AG04449 (cell line): ENCODE results near the gene ROCK2.
"Not testable (repeated sequence)": the region's sequence is repeated elsewhere in the genome, so short reads cannot be mapped to it uniquely, and the experiment has no call there.

Source experiments
- CTCF ChIA-PET: fragments of 350-600 bp; formaldehyde crosslinking; extraction: SDS; loops from one replicate; lab custom pipeline; 2021; ENCODE audit warnings: antibody characterized with exemption; lab: Yijun Ruan, JAX
- POLR2A ChIA-PET: fragments of 400-600, 350-600 bp; formaldehyde crosslinking; extraction: SDS; loops from one replicate; lab custom pipeline; 2020; ENCODE audit warnings: antibody characterized with exemption, inconsistent platforms; lab: Yijun Ruan, JAX
- DNase-seq: peaks from one replicate; pipeline ENCODE4 v3.0.0-alpha.2; 2010; ENCODE audit warnings: low read depth, low spot score
- H3K4me3 ChIP-seq: 2 replicates; pipeline ENCODE4 v1.5.1; 2011; ENCODE audit warnings: low read depth, mild to moderate bottlenecking, control low read depth, low read length
- TF ChIP-seq, protein P1 (sequence below): IDR thresholded peaks from one replicate; pipeline ENCODE4 v1.5.1; 2011; ENCODE audit warnings: mild to moderate bottlenecking, moderate library complexity, low read length, control low read depth, inconsistent platforms; ENCODE audit not compliant: insufficient read depth; ENCODE audit errors: missing control alignments

ROCK2 gene

DNA sequence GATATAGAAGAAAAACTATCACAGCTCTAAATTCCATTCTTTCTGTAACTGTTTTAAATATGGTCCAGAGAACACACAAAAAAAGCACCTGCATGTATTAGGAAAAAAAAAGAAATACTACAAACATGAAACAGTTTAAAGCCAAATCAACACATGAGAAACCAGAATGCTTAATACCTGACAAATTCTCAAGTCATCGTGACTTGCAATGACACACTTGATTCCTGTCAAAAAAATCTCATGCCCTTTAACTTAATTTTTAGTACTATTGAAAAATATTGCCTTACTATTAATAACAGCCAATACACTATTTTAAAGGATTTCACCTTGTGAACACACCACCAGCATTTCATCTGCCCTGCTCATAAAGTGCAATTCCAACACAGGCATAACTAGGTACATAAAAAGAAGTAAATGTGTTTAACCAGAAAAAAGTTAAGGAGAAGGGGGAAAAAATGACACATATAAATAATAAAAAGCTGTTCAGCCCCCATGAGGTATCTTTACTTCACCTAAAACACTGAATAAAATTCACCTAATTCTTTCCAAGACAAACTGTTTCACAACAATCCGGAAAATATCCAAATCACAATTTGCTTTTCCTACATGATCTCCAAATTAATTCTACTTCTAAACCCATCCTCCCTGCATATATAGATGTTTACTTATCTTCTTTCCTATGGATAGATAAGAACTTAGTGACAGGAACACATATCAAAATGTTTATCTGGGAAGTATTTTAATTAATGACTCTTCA lies 10.8 kb downstream of the ROCK2 start:
- no peak for DNase-seq
- TF ChIP-seq, protein P1, sequence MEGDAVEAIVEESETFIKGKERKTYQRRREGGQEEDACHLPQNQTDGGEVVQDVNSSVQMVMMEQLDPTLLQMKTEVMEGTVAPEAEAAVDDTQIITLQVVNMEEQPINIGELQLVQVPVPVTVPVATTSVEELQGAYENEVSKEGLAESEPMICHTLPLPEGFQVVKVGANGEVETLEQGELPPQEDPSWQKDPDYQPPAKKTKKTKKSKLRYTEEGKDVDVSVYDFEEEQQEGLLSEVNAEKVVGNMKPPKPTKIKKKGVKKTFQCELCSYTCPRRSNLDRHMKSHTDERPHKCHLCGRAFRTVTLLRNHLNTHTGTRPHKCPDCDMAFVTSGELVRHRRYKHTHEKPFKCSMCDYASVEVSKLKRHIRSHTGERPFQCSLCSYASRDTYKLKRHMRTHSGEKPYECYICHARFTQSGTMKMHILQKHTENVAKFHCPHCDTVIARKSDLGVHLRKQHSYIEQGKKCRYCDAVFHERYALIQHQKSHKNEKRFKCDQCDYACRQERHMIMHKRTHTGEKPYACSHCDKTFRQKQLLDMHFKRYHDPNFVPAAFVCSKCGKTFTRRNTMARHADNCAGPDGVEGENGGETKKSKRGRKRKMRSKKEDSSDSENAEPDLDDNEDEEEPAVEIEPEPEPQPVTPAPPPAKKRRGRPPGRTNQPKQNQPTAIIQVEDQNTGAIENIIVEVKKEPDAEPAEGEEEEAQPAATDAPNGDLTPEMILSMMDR, result no peak
- POLR2A ChIA-PET, result no interaction called here
- CTCF ChIA-PET, result interaction anchor here (1.0 kb wide), 1 partner anchor 11 kb away, joined by 3 read pairs; no protein-coding TSS in a partner anchor
- H3K4me3 ChIP-seq, result no peak overlapping the region

DNA sequence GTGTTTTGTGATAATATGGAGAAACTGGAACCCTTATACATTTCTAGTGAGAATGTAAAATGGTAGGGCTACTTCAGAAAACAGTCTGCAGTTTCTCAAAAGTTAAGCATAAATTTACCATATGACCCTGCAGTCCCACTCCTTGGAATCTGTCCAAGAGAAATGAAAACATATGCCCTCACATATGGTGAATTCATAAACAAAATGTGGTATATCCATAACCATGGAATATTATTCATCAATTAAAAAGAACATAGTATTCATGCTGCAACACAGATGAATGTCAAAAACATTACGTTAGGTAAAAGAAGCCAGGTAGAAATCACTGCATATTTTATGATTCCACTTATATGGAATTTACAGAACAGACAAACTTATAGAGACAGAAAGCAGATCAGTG lies 11.8 kb downstream of the ROCK2 start:
- POLR2A ChIA-PET, result no interaction called here
- no peak overlapping the region for H3K4me3 ChIP-seq
- TF ChIP-seq, protein P1, result no peak
- CTCF ChIA-PET, result interaction anchor here (1.0 kb wide), 1 partner anchor 10 kb away, joined by 3 read pairs; no protein-coding TSS in a partner anchor
- no peak for DNase-seq

DNA sequence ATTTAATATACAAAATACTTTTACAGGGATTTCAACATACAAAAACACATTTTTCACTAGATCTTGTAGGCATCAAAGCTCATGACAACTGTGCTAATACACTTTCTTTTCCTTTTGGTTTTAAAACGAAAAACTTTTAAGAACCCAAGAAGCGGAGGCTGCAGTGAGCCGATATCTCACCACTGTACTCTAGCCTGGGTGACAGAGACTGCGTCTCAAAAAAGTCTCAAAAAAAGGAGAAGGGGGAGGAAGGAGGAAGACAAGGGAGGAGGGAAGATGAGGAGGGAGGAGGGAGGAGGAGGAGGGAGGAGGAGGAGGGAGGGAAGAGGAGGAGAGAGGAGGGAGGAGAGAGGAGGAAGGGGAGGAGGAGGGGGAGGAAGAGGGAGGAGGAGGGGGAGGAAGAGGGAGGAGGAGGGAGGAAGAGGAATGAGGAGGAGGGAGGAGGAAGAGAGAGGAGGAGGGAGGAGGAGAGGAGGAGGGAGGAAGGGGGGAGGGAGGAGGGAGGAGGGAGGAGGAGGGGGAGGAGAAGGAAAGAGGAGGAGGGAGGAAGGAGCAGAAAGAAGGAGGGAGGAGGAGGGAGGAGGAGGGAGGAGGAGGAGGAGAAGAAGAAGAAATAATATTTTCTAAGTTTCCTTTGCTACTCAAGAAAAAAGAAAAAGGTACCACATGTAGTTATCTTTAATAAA lies 13.8 kb downstream of the ROCK2 start:
- TF ChIP-seq, protein P1, result no peak
- POLR2A ChIA-PET, result no interaction called here
- no peak for DNase-seq
- no peak overlapping the region for H3K4me3 ChIP-seq
- CTCF ChIA-PET, result interaction anchor here (0.8 to 1.0 kb wide), 2 partner anchors 13 to 116 kb away, joined by 3 read pairs; no protein-coding TSS in a partner anchor

DNA sequence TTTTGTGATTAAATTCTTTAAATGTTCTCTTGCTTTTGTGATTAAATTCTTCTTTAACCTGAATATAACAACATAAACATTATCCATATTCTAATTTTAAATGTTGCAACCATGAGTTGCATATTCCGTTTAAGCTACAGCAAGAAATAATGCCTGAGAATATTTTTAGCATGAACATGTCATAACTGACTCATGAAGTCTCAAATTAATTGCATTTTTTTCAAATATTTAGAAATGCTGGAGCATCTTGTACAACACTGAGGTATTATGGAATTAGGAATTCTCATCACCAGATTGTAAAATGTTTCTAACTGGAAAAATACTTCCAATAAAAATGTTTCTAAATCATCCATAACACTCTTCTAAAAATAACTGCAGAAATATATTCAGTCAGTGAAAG lies 14.7 kb downstream of the ROCK2 start:
- CTCF ChIA-PET, result no interaction called here
- TF ChIP-seq, protein P1, result no peak
- no peak for DNase-seq
- no peak overlapping the region for H3K4me3 ChIP-seq
- POLR2A ChIA-PET, result no interaction called here

DNA sequence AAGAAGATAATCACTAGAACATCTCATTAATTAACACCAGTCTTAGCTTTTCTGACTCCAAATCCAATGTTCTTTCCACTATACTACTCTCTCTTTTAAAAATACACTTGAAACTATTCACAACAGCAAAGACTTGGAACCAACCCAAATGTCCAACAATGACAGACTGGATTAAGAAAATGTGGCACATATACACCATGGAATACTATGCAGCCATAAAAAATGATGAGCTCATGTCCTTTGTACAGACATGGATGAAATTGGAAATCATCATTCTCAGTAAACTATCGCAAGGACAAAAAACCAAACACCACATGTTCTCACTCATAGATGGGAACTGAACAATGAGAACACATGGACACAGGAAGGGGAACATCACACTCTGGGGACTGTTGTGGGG lies 15.9 kb downstream of the ROCK2 start:
- not testable (repeated sequence) for H3K4me3 ChIP-seq, DNase-seq
- CTCF ChIA-PET, result interaction anchor here (1.6 to 2.1 kb wide), 2 partner anchors 16 to 83 kb away, joined by 4 to 6 read pairs; partner anchors contain the start of gene ROCK2
- POLR2A ChIA-PET, result interaction anchor here (0.7 kb wide), 1 partner anchor 16 kb away, joined by 4 read pairs; the partner anchor contains the start of gene ROCK2

DNA sequence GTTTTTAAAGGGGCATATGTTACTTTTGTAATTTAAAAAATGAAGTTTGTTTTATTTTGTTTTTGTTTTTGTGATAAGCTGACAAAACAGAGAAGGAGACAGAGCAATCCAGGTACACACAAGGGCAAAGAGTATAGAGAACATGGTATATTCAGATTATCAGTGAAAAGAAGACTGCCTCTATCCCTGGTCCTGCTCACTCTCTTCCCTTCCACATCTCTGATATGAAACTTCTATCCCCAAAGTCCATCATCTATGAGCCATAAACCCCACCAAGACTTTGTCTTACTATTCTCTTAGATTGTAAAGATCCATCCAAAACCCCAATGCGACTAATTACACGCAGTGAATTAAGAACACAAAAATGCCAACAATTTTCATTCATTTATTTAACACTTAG lies 16.6 kb downstream of the ROCK2 start:
- no peak overlapping the region for H3K4me3 ChIP-seq
- no peak for DNase-seq
- TF ChIP-seq, protein P1, result no peak
- ChIA-PET POLR2A (interaction anchor here (0.7 kb wide), 1 partner anchor 17 kb away, joined by 4 read pairs; the partner anchor contains the start of gene ROCK2), CTCF (interaction anchor here (1.0 to 2.1 kb wide), 3 partner anchors 11 to 83 kb away, joined by 3 to 6 read pairs (median 4); partner anchors contain the start of gene ROCK2)
